K562 (cell line): ENCODE measurements around the gene ADCY5.
A peak's percentile ranks its signal among the peaks of the same experiment; 100 is the strongest.

ENCODE experiments used
- COPS2 ChIP-seq: fragments of 450-650 bp; conservative IDR thresholded peaks from 2 replicates; pipeline ENCODE4 v1.6.1; 2016; ENCODE audit warnings: mild to moderate bottlenecking, moderate library complexity
- CTCF ChIP-seq, 3 experiments: IDR thresholded peaks in 2 of 3; conservative IDR thresholded peaks in 1 of 3; 2 replicates each; pipeline ENCODE4 v1.5.1; 2011 to 2012; ENCODE audit warnings: low read length in 3 of 3, mild to moderate bottlenecking in 3 of 3, control low read depth in 2 of 3, improper control_type of control experiment in 1 of 3, inconsistent platforms in 1 of 3, low read depth in 1 of 3, mixed read lengths in 1 of 3, moderate library complexity in 1 of 3; ENCODE audit not compliant: insufficient read depth in 2 of 3
- ETV6 ChIP-seq, 3 experiments: fragments of 150-350 bp in 1 of 3; sonication (generic) in 1 of 3; formaldehyde crosslinking in 1 of 3; IDR thresholded peaks; 2 replicates each; pipeline versions ENCODE4 v1.6.1 to v1.8.0; 2014 to 2022; ENCODE audit warnings: borderline replicate concordance in 2 of 3, low read depth in 2 of 3, antibody characterized with exemption in 1 of 3, low read length in 1 of 3, mild to moderate bottlenecking in 1 of 3, missing genetic modification reagents in 1 of 3
- HMG20A ChIP-seq: fragments of 450-650 bp; formaldehyde crosslinking; conservative IDR thresholded peaks from 2 replicates; pipeline ENCODE4 v1.4.0; 2020; ENCODE audit warnings: mild to moderate bottlenecking, mixed read lengths
- KLF16 ChIP-seq: IDR thresholded peaks from 2 replicates; pipeline ENCODE4 v1.6.1; 2016; ENCODE audit warnings: antibody characterized with exemption
- PURB ChIP-seq: sonication (generic); formaldehyde crosslinking; IDR thresholded peaks from 2 replicates; pipeline ENCODE4 v1.9.0; 2021; ENCODE audit warnings: low read depth, mild to moderate bottlenecking, missing genetic modification reagents
- REST ChIP-seq, 2 experiments: fragments of 450-650 bp; formaldehyde crosslinking in 1 of 2; IDR thresholded peaks; 2 replicates each; pipeline versions ENCODE4 v1.4.0 to v1.6.1; 2014 to 2020; ENCODE audit warnings: mild to moderate bottlenecking in 2 of 2, borderline replicate concordance in 1 of 2, low read depth in 1 of 2
- SP2 ChIP-seq: IDR thresholded peaks from 2 replicates; pipeline ENCODE4 v1.6.1; 2011; ENCODE audit warnings: mild to moderate bottlenecking, low read depth, low read length, moderate library complexity; ENCODE audit not compliant: poor library complexity, severe bottlenecking; ENCODE audit errors: extremely low read depth
- ZBTB2 ChIP-seq: fragments of 450-650 bp; IDR thresholded peaks from 2 replicates; pipeline ENCODE4 v1.6.1; 2016; ENCODE audit warnings: antibody characterized with exemption
- ZNF121 ChIP-seq: sonication (generic); formaldehyde crosslinking; conservative IDR thresholded peaks from 2 replicates; pipeline ENCODE4 v1.8.0; 2022; ENCODE audit warnings: missing genetic modification reagents

- TF ChIP-seq ZNF121 (CRISPR knock-in tag) (no peak), COPS2 (no peak), ETV6 (IDR thresholded peaks at IDR 0.05; ENCODE audit: borderline replicate concordance in 1 of 2, low read depth in 2 of 2, low read length in 1 of 2) (no peak), ETV6 (CRISPR knock-in tag; IDR thresholded peaks at IDR 0.05; ENCODE audit: borderline replicate concordance) (no peak), KLF16 (no peak), HMG20A (CRISPR knock-in tag) (no peak), CTCF (IDR thresholded peaks at IDR 0.05 in 2 of 3, conservative IDR thresholded peaks at IDR 0.05 in 1 of 3; ENCODE audit: insufficient read depth in 2 of 3, low read depth in 1 of 3, low read length in 3 of 3) (peak; percentile 18 to 39 (median 21); a peak in 3 of 6 replicates), SP2 (no peak), ZBTB2 (no peak), PURB (CRISPR knock-in tag) (no peak), REST (IDR thresholded peaks at IDR 0.05; ENCODE audit: borderline replicate concordance) (no peak; the same call in 1 of the 2 replicates), REST (CRISPR knock-in tag; IDR thresholded peaks at IDR 0.05; ENCODE audit: low read depth) (no peak)
These were observed 151.3 kb downstream of the ADCY5 start for GRCh38 chr3:123297627-123297899.
